ENCODE data around the gene CLDN14.

- TF ChIP-seq POLR2A (IDR thresholded peaks at IDR 0.05; ENCODE audit: low read depth, low read length) (no peak), POLR2AphosphoS5 (IDR thresholded peaks at IDR 0.05; ENCODE audit: low read depth, low read length) (no peak), TAF1 (IDR thresholded peaks at IDR 0.05; ENCODE audit: low read depth, low read length) (no peak)
Observed at GRCh38 chr21:36482673-36483072, 2.8 kb upstream of the CLDN14 start.
